Ascending aorta (tissue), 2 donors: ENCODE results near the gene ZEB1. TPM values are rescaled to one million over a fixed set of nuclear protein-coding genes. Genes with fewer than 3 reads are reported as not detected.
A peak's percentile ranks its signal among the peaks of the same experiment; 100 is the strongest.
"Not testable (repeated sequence)": the region's sequence is repeated elsewhere in the genome, so short reads cannot be mapped to it uniquely, and the experiment has no call there.

Experiments used
- DNase-seq, 2 donors: peaks; one replicate each; pipeline ENCODE4 v3.0.0-alpha.2; 2019; ENCODE audit warnings: low spot score in 2 of 2
- H3K27ac ChIP-seq, 2 donors: fragments of 200-600 bp; sonication (generic); one replicate each; pipeline ENCODE4 v1.5.1; 2016 to 2017; ENCODE audit warnings: mild to moderate bottlenecking in 1 of 2
- H3K27me3 ChIP-seq: fragments of 200-600 bp; sonication (generic); one replicate; pipeline ENCODE4 v1.5.1; 2017
- H3K36me3 ChIP-seq, 2 donors: fragments of 200-600 bp; sonication (generic); one replicate each; pipeline ENCODE4 v1.5.1; 2016
- H3K4me1 ChIP-seq, 2 donors: fragments of 200-600 bp; sonication (generic); one replicate each; pipeline ENCODE4 v1.5.1; 2016 to 2017; ENCODE audit warnings: mild to moderate bottlenecking in 1 of 2
- H3K4me3 ChIP-seq, 2 donors: fragments of 200-600 bp; sonication (generic); one replicate each; pipeline ENCODE4 v1.5.1; 2016 to 2017; ENCODE audit warnings: mild to moderate bottlenecking in 1 of 2
- H3K9me3 ChIP-seq, 2 donors: fragments of 200-600 bp; sonication (generic); one replicate each; pipeline ENCODE4 v1.5.1; 2016
- intact Hi-C: fragments of 100-400 bp; cut with DNase I; formaldehyde crosslinking; loops from one replicate; pipeline ENCODE4 v1.15.1; 2023
- total RNA-seq: library from RNA; depleted of rRNA; stranded (reverse); fragments of >200 nt; gene quantifications from one replicate; pipeline ENCODE4 v1.1.0, GENCODE V29; 2016
- TF ChIP-seq, protein P1 (sequence below), 3 experiments: fragments of 200-600 bp in 2 of 3; fragments of 450-650 bp in 1 of 3; sonication (generic) in 2 of 3; IDR thresholded peaks; one replicate each; pipeline ENCODE4 v1.5.1; 2016 to 2019; ENCODE audit warnings: antibody characterized with exemption in 3 of 3, mild to moderate bottlenecking in 1 of 3, moderate library complexity in 1 of 3

ZEB1 gene
- total RNA-seq, 1 donor from 2014 or later: 77.3 TPM

DNA sequence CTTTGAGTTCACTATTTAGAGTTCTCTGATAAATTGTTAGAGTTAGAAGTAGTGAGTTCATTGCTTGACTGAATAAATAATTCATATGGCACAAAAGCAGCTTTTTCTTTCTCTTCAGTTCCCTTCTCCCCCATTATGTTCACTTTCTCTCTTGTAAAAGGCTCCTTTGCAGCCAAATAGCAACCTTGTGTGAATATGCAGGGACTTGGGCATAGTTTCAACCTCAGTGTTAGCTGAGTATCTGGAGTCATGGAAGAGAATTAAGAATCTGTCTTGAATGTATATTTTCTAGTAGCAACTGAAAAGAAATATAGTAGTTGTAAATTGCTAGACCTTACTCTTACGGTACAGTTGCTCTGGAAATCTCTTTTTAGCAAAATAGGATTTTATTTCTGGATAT, 31.9 kb downstream of the ZEB1 start:
- Histone ChIP-seq H3K27me3 (no peaks in the 10 kb centered on the region), H3K4me1 (peaks cover 0 to 29% of the 10 kb centered on the region in 2 donors), H3K4me3 (no peak overlapping the region), H3K27ac (no peak overlapping the region), H3K36me3 (no peaks in the 10 kb centered on the region), H3K9me3 (no peaks in the 10 kb centered on the region)
- intact Hi-C loops: no loop called here
- TF ChIP-seq, protein P1, sequence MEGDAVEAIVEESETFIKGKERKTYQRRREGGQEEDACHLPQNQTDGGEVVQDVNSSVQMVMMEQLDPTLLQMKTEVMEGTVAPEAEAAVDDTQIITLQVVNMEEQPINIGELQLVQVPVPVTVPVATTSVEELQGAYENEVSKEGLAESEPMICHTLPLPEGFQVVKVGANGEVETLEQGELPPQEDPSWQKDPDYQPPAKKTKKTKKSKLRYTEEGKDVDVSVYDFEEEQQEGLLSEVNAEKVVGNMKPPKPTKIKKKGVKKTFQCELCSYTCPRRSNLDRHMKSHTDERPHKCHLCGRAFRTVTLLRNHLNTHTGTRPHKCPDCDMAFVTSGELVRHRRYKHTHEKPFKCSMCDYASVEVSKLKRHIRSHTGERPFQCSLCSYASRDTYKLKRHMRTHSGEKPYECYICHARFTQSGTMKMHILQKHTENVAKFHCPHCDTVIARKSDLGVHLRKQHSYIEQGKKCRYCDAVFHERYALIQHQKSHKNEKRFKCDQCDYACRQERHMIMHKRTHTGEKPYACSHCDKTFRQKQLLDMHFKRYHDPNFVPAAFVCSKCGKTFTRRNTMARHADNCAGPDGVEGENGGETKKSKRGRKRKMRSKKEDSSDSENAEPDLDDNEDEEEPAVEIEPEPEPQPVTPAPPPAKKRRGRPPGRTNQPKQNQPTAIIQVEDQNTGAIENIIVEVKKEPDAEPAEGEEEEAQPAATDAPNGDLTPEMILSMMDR (IDR thresholded peaks at IDR 0.05): no peak
- no peak for DNase-seq

DNA sequence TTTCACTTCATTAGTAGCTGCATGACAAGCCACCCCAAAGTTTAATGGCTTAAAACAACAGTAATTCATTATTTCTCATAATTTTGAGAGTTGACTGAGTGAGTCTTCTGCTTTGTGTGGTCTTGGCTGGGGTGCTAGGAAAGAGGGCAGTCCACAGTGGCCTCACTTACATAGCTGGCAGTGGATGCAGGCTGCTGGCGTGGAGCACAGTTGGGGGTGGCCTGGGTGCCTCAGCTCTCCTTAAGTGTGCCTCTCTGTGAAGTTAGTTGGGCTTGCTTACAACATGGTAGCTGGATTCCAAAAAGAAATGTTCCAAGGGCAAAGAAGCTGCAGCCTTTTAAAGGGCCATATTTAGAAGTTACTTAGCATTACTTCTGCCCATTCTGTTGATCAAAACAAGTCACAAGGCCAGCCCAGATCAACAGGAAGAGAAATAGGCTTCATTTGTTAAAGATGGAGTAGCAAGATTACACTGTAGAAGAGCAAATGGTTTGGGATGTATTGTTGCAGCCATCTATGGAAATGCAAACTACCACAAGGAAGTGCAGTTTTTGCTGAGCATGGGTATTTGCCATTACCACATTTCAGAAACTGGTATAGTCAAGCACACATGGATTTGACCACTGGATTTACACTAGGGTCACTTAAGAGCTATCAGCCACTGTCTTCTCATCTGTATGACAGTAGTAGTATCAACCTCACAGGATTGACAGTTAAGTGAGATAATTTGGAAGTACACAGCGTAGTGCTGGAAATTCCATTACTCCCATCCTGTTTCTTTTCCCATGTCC, 33.6 kb downstream of the ZEB1 start:
- TF ChIP-seq, protein P1 (IDR thresholded peaks at IDR 0.05): no peak
- Histone ChIP-seq H3K4me3 (peak overlapping the region in 1 of 2 donors; percentile 0), H3K27me3 (no peaks in the 10 kb centered on the region), H3K9me3 (no peaks in the 10 kb centered on the region), H3K4me1 (peaks cover 2 to 24% of the 10 kb centered on the region in 2 donors), H3K36me3 (no peaks in the 10 kb centered on the region), H3K27ac (peak overlapping the region in 1 of 2 donors; percentile 29)
- no peak for DNase-seq
- intact Hi-C loops: no loop called here

DNA sequence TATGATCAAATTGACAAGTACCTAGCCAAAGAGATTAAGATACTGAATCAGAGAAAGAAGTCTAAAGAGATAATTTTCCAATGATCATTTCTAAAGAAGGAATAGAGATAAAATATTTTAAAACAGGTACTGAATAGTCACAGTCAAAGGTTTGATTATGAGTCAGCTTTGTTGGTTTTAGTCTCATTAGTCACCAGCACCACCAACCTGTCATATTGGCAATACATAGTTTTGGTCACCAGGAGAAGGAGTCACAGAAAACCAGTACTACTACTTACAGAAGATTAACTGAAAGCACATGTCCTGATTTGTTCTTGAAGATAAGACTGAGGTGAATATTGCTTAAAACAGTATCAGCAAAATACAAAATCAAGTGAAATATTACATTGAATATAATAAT, 34.6 kb downstream of the ZEB1 start:
- Histone ChIP-seq H3K4me3 (no peak overlapping the region), H3K4me1 (peaks cover 5 to 23% of the 10 kb centered on the region in 2 donors), H3K9me3 (no peaks in the 10 kb centered on the region), H3K27ac (peak overlapping the region in 1 of 2 donors; percentile 35), H3K27me3 (no peaks in the 10 kb centered on the region), H3K36me3 (no peaks in the 10 kb centered on the region)
- no peak for DNase-seq
- intact Hi-C loops: no loop called here
- TF ChIP-seq, protein P1 (IDR thresholded peaks at IDR 0.05): no peak

DNA sequence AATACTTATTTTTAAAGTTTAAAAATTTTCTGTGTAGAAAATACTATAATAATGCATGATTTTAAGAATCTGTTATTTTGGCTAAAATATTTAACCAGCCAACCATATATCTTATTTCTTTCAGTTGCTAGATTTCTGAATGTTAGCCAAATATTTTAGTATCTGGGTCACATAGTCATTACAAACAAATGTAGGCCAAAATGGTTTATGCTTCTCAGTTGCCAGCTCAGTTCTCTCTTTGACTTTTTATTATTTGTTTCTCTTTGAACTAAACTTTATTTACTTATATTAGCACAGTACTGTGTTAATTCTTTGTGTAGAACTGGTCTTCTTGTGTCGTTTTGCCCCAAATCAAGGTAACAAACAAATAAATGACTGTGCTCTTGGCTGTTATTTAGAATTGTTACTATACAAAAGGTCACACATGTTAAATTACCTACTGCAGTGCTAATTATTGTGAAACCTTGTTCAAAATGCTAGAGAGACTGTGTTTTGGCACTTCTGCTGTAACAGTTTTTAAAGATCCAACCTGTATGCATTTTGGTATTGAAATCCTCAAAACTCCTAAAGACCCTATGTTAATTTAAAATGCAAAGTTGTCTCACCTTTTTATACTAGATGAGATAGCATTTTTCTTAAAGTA, 39.8 kb downstream of the ZEB1 start:
- intact Hi-C loops: no loop called here
- Histone ChIP-seq H3K9me3 (no peaks in the 10 kb centered on the region), H3K36me3 (peaks cover 5 to 18% of the 10 kb centered on the region in 2 donors), H3K27me3 (no peaks in the 10 kb centered on the region), H3K4me1 (peaks cover 5 to 40% of the 10 kb centered on the region in 2 donors), H3K4me3 (no peak overlapping the region), H3K27ac (no peak overlapping the region)
- TF ChIP-seq, protein P1 (IDR thresholded peaks at IDR 0.05): no peak
- no peak for DNase-seq

DNA sequence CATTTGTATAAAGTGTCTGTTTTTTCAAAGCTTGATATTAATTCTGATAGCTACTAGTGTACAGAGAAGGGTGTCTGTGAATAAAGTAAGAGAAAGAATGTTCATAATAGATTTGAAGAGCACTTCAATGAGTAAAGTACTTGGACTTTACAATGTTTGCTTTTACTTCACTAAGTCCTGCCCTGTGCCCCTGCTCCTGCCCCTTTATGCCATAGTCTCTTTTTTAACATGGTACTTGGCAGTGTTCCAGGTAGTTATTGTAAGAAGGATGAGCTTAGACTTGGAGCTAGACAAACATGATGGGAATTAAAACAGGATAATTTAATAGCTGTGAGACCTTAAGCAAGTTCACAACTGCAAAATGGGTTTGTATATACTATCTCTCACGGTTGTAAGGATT, 41.0 kb downstream of the ZEB1 start:
- intact Hi-C loops: no loop called here
- no peak overlapping the region for H3K4me3 ChIP-seq
- no peak overlapping the region for H3K27ac ChIP-seq
- TF ChIP-seq, protein P1 (IDR thresholded peaks at IDR 0.05): no peak
- H3K9me3 ChIP-seq: no peaks in the 10 kb centered on the region
- H3K4me1 ChIP-seq: peaks cover 5 to 38% of the 10 kb centered on the region in 2 donors
- H3K36me3 ChIP-seq: peaks cover 5 to 19% of the 10 kb centered on the region in 2 donors
- DNase-seq: no peak
- no peaks in the 10 kb centered on the region for H3K27me3 ChIP-seq

DNA sequence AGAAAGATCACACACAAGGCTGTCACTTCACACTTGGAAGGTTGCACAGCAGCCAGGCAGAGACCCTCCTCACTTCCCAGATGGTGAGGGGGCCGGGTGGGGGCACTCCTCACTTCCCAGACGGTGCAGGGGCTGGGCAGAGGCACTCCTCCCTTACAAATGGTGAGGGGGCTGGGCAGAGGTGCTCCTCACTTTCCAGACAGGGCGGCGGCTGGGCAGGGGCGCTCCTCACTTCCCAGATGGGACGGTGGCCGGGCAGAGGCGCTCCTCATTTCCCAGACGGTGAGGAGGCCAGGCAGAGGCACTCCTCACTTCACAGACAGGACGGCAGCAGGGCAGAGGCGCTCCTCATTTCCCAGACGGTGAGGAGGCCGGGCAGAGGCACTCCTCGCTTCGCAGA, 42.5 kb downstream of the ZEB1 start:
- Histone ChIP-seq H3K36me3 (peaks cover 5 to 19% of the 10 kb centered on the region in 2 donors), H3K4me1 (peaks cover 5 to 33% of the 10 kb centered on the region in 2 donors)
- H3K9me3 ChIP-seq, H3K27me3 ChIP-seq, H3K27ac ChIP-seq, intact Hi-C loops, H3K4me3 ChIP-seq, DNase-seq: not testable (repeated sequence)
